AG10803 (cell line): ENCODE measurements around the gene HAO1.
"Not testable (repeated sequence)": the region's sequence is repeated elsewhere in the genome, so short reads cannot be mapped to it uniquely, and the experiment has no call there.

ENCODE experiments used
- DNase-seq: peaks from one replicate; pipeline ENCODE4 v3.0.0; 2010; ENCODE audit warnings: low read depth
- H3K4me3 ChIP-seq: 2 replicates; pipeline ENCODE4 v1.5.1; 2011; ENCODE audit warnings: mild to moderate bottlenecking, low read length, control low read depth
- CTCF ChIP-seq: conservative IDR thresholded peaks from 2 replicates; pipeline ENCODE4 v1.5.1; 2011; ENCODE audit warnings: mild to moderate bottlenecking, low read length, control low read depth, inconsistent platforms

HAO1 gene

GRCh38 chr20:7975851-7976414 is 35.7 kb upstream of the HAO1 start:
- DNase-seq: no peak
- H3K4me3 ChIP-seq: no peak overlapping the region
- no peak for TF ChIP-seq CTCF

- DNase-seq: no peak
- H3K4me3 ChIP-seq: no peak overlapping the region
- no peak for TF ChIP-seq CTCF
Measured at GRCh38 chr20:7974785-7975435, 34.7 kb upstream of the HAO1 start.

GRCh38 chr20:7971536-7972280 is 31.4 kb upstream of the HAO1 start:
- peak; percentile 71 for DNase-seq
- H3K4me3 ChIP-seq: no peak overlapping the region
- TF ChIP-seq CTCF: no peak

GRCh38 chr20:7967199-7967844 is 27.1 kb upstream of the HAO1 start:
- H3K4me3 ChIP-seq: no peak overlapping the region
- no peak for TF ChIP-seq CTCF
- DNase-seq: peak; percentile 92

GRCh38 chr20:7966176-7966575 is 25.9 kb upstream of the HAO1 start:
- DNase-seq: no peak
- TF ChIP-seq CTCF: no peak
- no peak overlapping the region for H3K4me3 ChIP-seq

GRCh38 chr20:7959484-7959883 is 19.2 kb upstream of the HAO1 start:
- DNase-seq: no peak
- H3K4me3 ChIP-seq: no peak overlapping the region
- TF ChIP-seq CTCF: no peak

- not testable (repeated sequence) for DNase-seq, H3K4me3 ChIP-seq
Measured at GRCh38 chr20:7956561-7956960, 16.3 kb upstream of the HAO1 start.
